H1 (cell line): ENCODE measurements around the gene ATPAF2. TPM values are rescaled to one million over a fixed set of nuclear protein-coding genes. Genes with fewer than 3 reads are reported as not detected.

ENCODE experiments used
- CTCF ChIA-PET: fragments of 300-600 bp; sonication (Branson Sonifier 250); formaldehyde crosslinking; loops from one replicate; lab custom pipeline; 2021; ENCODE audit not compliant: partially characterized antibody; lab: Charles Lee
- POLR2A ChIA-PET: fragments of 300-600 bp; sonication (Branson Sonifier 250); formaldehyde crosslinking; loops from one replicate; lab custom pipeline; 2021; ENCODE audit warnings: inconsistent platforms; ENCODE audit not compliant: partially characterized antibody; lab: Charles Lee
- DNase-seq, 2 experiments: peaks; one replicate each; pipeline versions ENCODE4 v3.0.0 to v3.0.0-alpha.2; 2010 to 2022; ENCODE audit warnings: low spot score in 2 of 2, low read depth in 1 of 2, mixed read lengths in 1 of 2
- FAIRE-seq: peaks from 2 replicates; lab custom pipeline; 2011; peaks lifted over from hg19 to GRCh38; lab: Jason Lieb, UNC
- H2AFZ ChIP-seq: 2 replicates; pipeline ENCODE4 v1.8.1; 2012; ENCODE audit warnings: low read length, inconsistent platforms
- H2AK5ac ChIP-seq: 2 replicates; pipeline ENCODE4 v1.6.1; 2013; ENCODE audit warnings: low read depth, low read length
- H2BK120ac ChIP-seq: replicated peaks from 2 replicates; pipeline ENCODE3; 2013; ENCODE audit warnings: low read depth, low read length, inconsistent platforms
- H2BK12ac ChIP-seq: 2 replicates; pipeline ENCODE4 v1.6.1; 2013; ENCODE audit warnings: low read depth, low read length
- H2BK15ac ChIP-seq: 2 replicates; pipeline ENCODE4 v1.6.1; 2013; ENCODE audit warnings: low read length
- H2BK20ac ChIP-seq: 2 replicates; pipeline ENCODE4 v1.6.1; 2013; ENCODE audit warnings: low read length
- H2BK5ac ChIP-seq: 2 replicates; pipeline ENCODE4 v1.6.1; 2013; ENCODE audit warnings: low read depth, low read length
- H3K14ac ChIP-seq: 2 replicates; pipeline ENCODE4 v1.6.1; 2013; ENCODE audit warnings: inconsistent platforms; ENCODE audit not compliant: insufficient read length
- H3K18ac ChIP-seq: 2 replicates; pipeline ENCODE4 v1.6.1; 2013; ENCODE audit warnings: low read length; ENCODE audit errors: extremely low read depth
- H3K23ac ChIP-seq: 2 replicates; pipeline ENCODE4 v1.6.1; 2013; ENCODE audit warnings: inconsistent platforms; ENCODE audit not compliant: insufficient read length
- H3K23me2 ChIP-seq: 2 replicates; pipeline ENCODE4 v1.6.1; 2013; ENCODE audit warnings: low read depth, low read length
- H3K27ac ChIP-seq: 2 replicates; pipeline ENCODE4 v1.6.1; 2011; ENCODE audit warnings: low read depth, low read length, inconsistent platforms
- H3K27me3 ChIP-seq, 4 experiments: replicated peaks in 1 of 4; 1 replicate in 1 of 4; 2 replicates in 3 of 4; pipeline versions ENCODE4 v1.6.1 to v1.8.1; 2011 to 2013; ENCODE audit warnings: low read length in 3 of 4, mild to moderate bottlenecking in 3 of 4, inconsistent platforms in 2 of 4, mixed read lengths in 2 of 4, moderate library complexity in 1 of 4; ENCODE audit not compliant: control insufficient read depth in 3 of 4, insufficient read depth in 3 of 4; ENCODE audit errors: extremely low read depth in 1 of 4
- H3K36me3 ChIP-seq, 4 experiments: 2 replicates each; pipeline versions ENCODE4 v1.6.1 to v1.8.1; 2011 to 2013; ENCODE audit warnings: mild to moderate bottlenecking in 4 of 4, low read length in 3 of 4, moderate library complexity in 2 of 4, control low read depth in 1 of 4, inconsistent platforms in 1 of 4; ENCODE audit not compliant: insufficient read depth in 4 of 4, control insufficient read depth in 2 of 4
- H3K4ac ChIP-seq: replicated peaks from 2 replicates; pipeline ENCODE3; 2013; ENCODE audit warnings: low read length, low read depth, mixed read lengths, inconsistent platforms; ENCODE audit not compliant: insufficient read length
- H3K4me1 ChIP-seq, 4 experiments: replicated peaks in 1 of 4; 1 replicate in 1 of 4; 2 replicates in 3 of 4; pipeline versions ENCODE4 v1.6.1 to v1.8.1; 2011 to 2013; ENCODE audit warnings: low read length in 3 of 4, inconsistent platforms in 2 of 4, mixed read lengths in 1 of 4; ENCODE audit not compliant: insufficient read depth in 4 of 4, control insufficient read depth in 3 of 4
- H3K4me2 ChIP-seq, 2 experiments: 2 replicates each; pipeline versions ENCODE4 v1.6.1 to v1.8.1; 2011 to 2013; ENCODE audit warnings: low read depth in 2 of 2, low read length in 2 of 2, control low read depth in 1 of 2, inconsistent platforms in 1 of 2, mild to moderate bottlenecking in 1 of 2; ENCODE audit not compliant: insufficient read depth in 1 of 2
- H3K4me3 ChIP-seq, 4 experiments: fragments of 200-600, 300-600 bp in 1 of 4; sonication (generic), shearing (Covaris generic), sonication (Bioruptor Twin) in 1 of 4; 2 replicates each; pipeline versions ENCODE4 v1.5.1 to v1.8.1; 2011 to 2016; ENCODE audit warnings: low read length in 4 of 4, low read depth in 3 of 4, control low read depth in 2 of 4, inconsistent platforms in 2 of 4, mild to moderate bottlenecking in 2 of 4, mixed read lengths in 1 of 4, moderate library complexity in 1 of 4; ENCODE audit not compliant: insufficient read depth in 2 of 4; ENCODE audit errors: extremely low read depth in 1 of 4
- H3K56ac ChIP-seq: replicated peaks from 2 replicates; pipeline ENCODE3; 2013; ENCODE audit warnings: low read depth, mild to moderate bottlenecking, mixed read lengths, low read length, inconsistent platforms; ENCODE audit not compliant: insufficient read length
- H3K79me1 ChIP-seq: 2 replicates; pipeline ENCODE4 v1.6.1; 2013; ENCODE audit warnings: low read depth, low read length, control low read depth
- H3K79me2 ChIP-seq, 2 experiments: 2 replicates each; pipeline versions ENCODE4 v1.6.1 to v1.8.1; 2012 to 2013; ENCODE audit warnings: low read length in 2 of 2, mild to moderate bottlenecking in 2 of 2, inconsistent platforms in 1 of 2; ENCODE audit not compliant: insufficient read depth in 2 of 2, control insufficient read depth in 1 of 2
- H3K9ac ChIP-seq, 4 experiments: replicated peaks in 1 of 4; 1 replicate in 1 of 4; 2 replicates in 3 of 4; pipeline versions ENCODE4 v1.6.1 to v1.8.1; 2011 to 2013; ENCODE audit warnings: low read depth in 3 of 4, low read length in 3 of 4, control low read depth in 2 of 4, mild to moderate bottlenecking in 2 of 4, moderate library complexity in 2 of 4, inconsistent platforms in 1 of 4; ENCODE audit errors: extremely low read depth in 1 of 4
- H3K9me3 ChIP-seq, 2 experiments: 2 replicates each; pipeline versions ENCODE4 v1.6.1 to v1.8.1; 2012 to 2013; ENCODE audit warnings: mild to moderate bottlenecking in 2 of 2, moderate library complexity in 2 of 2, control low read depth in 1 of 2, inconsistent platforms in 1 of 2, low read depth in 1 of 2, low read length in 1 of 2, mixed read lengths in 1 of 2; ENCODE audit not compliant: insufficient read depth in 2 of 2
- H4K20me1 ChIP-seq, 2 experiments: replicated peaks in 1 of 2; 2 replicates each; pipeline versions ENCODE3 to v1.8.1; 2011 to 2013; ENCODE audit warnings: inconsistent platforms in 2 of 2, low read length in 2 of 2, mild to moderate bottlenecking in 1 of 2; ENCODE audit not compliant: insufficient read depth in 2 of 2, control insufficient read depth in 1 of 2
- H4K5ac ChIP-seq: 2 replicates; pipeline ENCODE4 v1.6.1; 2013; ENCODE audit warnings: low read length, low read depth, mixed read lengths, inconsistent platforms; ENCODE audit not compliant: insufficient read length
- H4K8ac ChIP-seq: 2 replicates; pipeline ENCODE4 v1.8.0; 2013; ENCODE audit warnings: mild to moderate bottlenecking, moderate library complexity, low read length, inconsistent platforms; ENCODE audit not compliant: insufficient read depth; ENCODE audit errors: extremely low read depth
- H4K91ac ChIP-seq: replicated peaks from 2 replicates; pipeline ENCODE3; 2013; ENCODE audit warnings: low read length, mixed read lengths, inconsistent platforms; ENCODE audit not compliant: insufficient read length
- BRCA1 ChIP-seq: IDR thresholded peaks from 2 replicates; pipeline ENCODE4 v1.6.1; 2012; ENCODE audit warnings: low read depth, low read length, improper control_type of control experiment
- CEBPB ChIP-seq: IDR thresholded peaks from 2 replicates; pipeline ENCODE4 v1.6.1; 2012; ENCODE audit warnings: low read depth, low read length
- CHD1 ChIP-seq: IDR thresholded peaks from 2 replicates; pipeline ENCODE4 v1.6.1; 2012; ENCODE audit warnings: low read depth, low read length, improper control_type of control experiment
- GABPA ChIP-seq: IDR thresholded peaks from 2 replicates; pipeline ENCODE4 v1.6.1; 2011; ENCODE audit warnings: mild to moderate bottlenecking, low read length, moderate library complexity, borderline replicate concordance; ENCODE audit not compliant: insufficient read depth
- JUND ChIP-seq: IDR thresholded peaks from 2 replicates; pipeline ENCODE4 v1.6.1; 2011; ENCODE audit warnings: mild to moderate bottlenecking, improper control_type of control experiment, low read length
- KDM5A ChIP-seq: fragments of 200-600 bp; IDR thresholded peaks from 2 replicates; pipeline ENCODE4 v1.7.1; 2012; ENCODE audit warnings: mild to moderate bottlenecking, low read length, inconsistent platforms, mixed read lengths
- NRF1 ChIP-seq: IDR thresholded peaks from 2 replicates; pipeline ENCODE4 v1.6.1; 2011; ENCODE audit warnings: mild to moderate bottlenecking, low read depth, low read length, improper control_type of control experiment
- RNF2 ChIP-seq: fragments of 200-900, 300-1000 bp; sonication (generic); IDR thresholded peaks from 2 replicates; pipeline ENCODE4 v1.7.1; 2016; ENCODE audit warnings: borderline replicate concordance, low read depth, mild to moderate bottlenecking, antibody characterized with exemption, low read length; ENCODE audit not compliant: poor library complexity, severe bottlenecking; ENCODE audit errors: missing control alignments
- RXRA ChIP-seq: IDR thresholded peaks from 2 replicates; pipeline ENCODE4 v1.6.1; 2011; ENCODE audit warnings: low read depth, mild to moderate bottlenecking, low read length, moderate library complexity; ENCODE audit not compliant: insufficient read depth
- TCF12 ChIP-seq: IDR thresholded peaks from 2 replicates; pipeline ENCODE4 v1.6.1; 2011; ENCODE audit warnings: low read depth, mild to moderate bottlenecking, low read length
- WGBS, 2 experiments: shearing (Covaris generic) in 1 of 2; methylation state at CpG; one replicate each; pipeline versions ENCODE4 v1.1.6 to v1.1.7; 2013 to 2015; ENCODE audit warnings: low lambda C conversion rate in 2 of 2, mixed read lengths in 2 of 2, inconsistent platforms in 1 of 2, low coverage in 1 of 2, missing lambda C conversion rate in 1 of 2; ENCODE audit not compliant: insufficient replicate concordance in 2 of 2, insufficient coverage in 1 of 2, insufficient read length in 1 of 2; ENCODE audit errors: extremely low coverage in 1 of 2, missing lambda C conversion rate in 1 of 2; 5-methylcytosine and 5-hydroxymethylcytosine counted together
- polyA plus RNA-seq, 7 experiments: library from polyadenylated mRNA; depleted of rRNA in 3 of 7; stranded (reverse) in 5 of 7; unstranded in 2 of 7; fragments of >200 nt in 5 of 7; fragments of 200-250 nt in 2 of 7; gene quantifications; 1 replicate in 5 of 7; 2 replicates in 1 of 7; 4 replicates in 1 of 7; pipeline versions ENCODE4 v1.2.1 to v1.2.3, GENCODE V29; 2011 to 2013; ENCODE audit warnings: missing spikeins in 2 of 7, mixed read lengths in 2 of 7
- total RNA-seq: library from RNA; stranded (reverse); fragmentation: NEBNext Ultra II Directional; extraction: Animal tissue kit (Norgen Biotek cat#: 25700); gene quantifications from 2 replicates; pipeline ENCODE4 v1.2.1, GENCODE V29; 2021
- TF ChIP-seq, protein P1 (sequence below): IDR thresholded peaks from 2 replicates; pipeline ENCODE4 v1.6.1; 2011; ENCODE audit warnings: low read length, improper control_type of control experiment

The ATPAF2 gene
- total and polyA plus RNA-seq, 2 of the 8 experiments (the other 6 are each of a cell fraction or from before 2014, with no cell fraction given): 19.6 to 22.9 TPM

DNA sequence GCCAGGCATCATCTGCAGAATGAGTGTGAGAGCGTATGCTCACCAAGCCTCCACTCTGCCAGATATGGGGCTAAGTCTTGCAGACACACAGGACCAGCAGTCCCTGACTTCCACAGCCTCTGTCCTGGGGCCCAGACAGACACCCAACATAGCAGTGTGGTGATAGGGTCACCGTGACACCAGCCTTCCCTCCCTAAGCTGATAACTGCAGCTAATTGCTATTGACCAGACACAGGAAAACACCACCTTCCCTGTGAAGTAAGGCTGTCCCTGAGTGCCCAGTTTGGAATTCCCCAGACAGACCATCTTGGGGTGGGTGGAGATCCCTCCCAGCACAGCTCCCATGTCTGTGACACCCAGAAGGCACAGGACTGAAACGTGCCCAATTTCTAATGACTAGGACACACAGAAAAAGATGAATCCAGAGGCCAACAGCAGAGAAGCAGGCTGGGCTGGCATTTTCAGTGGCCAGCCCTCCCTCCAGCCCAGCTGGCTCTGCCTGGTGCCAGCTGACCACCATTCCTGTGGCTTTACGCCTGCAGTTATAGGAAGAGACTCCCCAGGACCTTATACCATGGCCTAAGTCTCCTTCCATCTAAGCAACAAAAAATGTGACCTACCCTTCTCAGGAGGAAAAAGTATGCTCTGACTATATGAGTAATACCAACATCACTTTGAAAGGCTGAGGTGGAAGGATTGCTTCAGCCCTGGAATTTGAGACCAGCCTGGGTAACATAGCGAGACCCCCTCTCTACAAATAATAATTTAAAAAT lies 30.3 kb downstream of the ATPAF2 start:
- Histone ChIP-seq H4K91ac (no peak overlapping the region), H3K27me3 (no peaks in the 10 kb centered on the region), H3K36me3 (no peaks in the 10 kb centered on the region; a peak in 1 of 8 replicates), H3K56ac (no peak overlapping the region), H3K23me2 (no peaks in the 10 kb centered on the region), H2BK120ac (no peak overlapping the region), H2BK12ac (no peak overlapping the region), H3K4ac (no peak overlapping the region), H4K20me1 (peaks cover 0 to 5% of the 10 kb centered on the region in 2 experiments), H3K4me2 (no peak overlapping the region), H3K4me1 (peaks cover 0 to 7% (median 0%) of the 10 kb centered on the region in 4 experiments; a peak in 1 of 7 replicates), H3K4me3 (no peak overlapping the region), H3K9me3 (no peaks in the 10 kb centered on the region), H2AFZ (no peak overlapping the region), H4K8ac (no peak overlapping the region), H2BK15ac (no peak overlapping the region), H3K27ac (no peak overlapping the region), H2BK5ac (no peak overlapping the region), H3K9ac (no peak overlapping the region), H3K79me1 (no peaks in the 10 kb centered on the region; the same call in 1 of the 2 replicates), H4K5ac (no peak overlapping the region), H3K14ac (no peak overlapping the region), H2AK5ac (no peak overlapping the region), H3K23ac (no peak overlapping the region), H3K79me2 (no peaks in the 10 kb centered on the region), H3K18ac (no peak overlapping the region), H2BK20ac (no peak overlapping the region)
- POLR2A ChIA-PET: interaction anchor here (0.9 to 3.3 kb wide), 2 partner anchors 8 to 19 kb away, joined by 3 to 16 read pairs; no protein-coding TSS in a partner anchor
- 90% methylated on average over 5 of the region's 5 CpGs; no CpG with 5 or more reads in 1 of the 2 experiments for WGBS, 2 experiments
- DNase-seq (no peak), FAIRE-seq (no peak)
- CTCF ChIA-PET: interaction anchor here (0.6 to 7.8 kb wide), 8 partner anchors 10 to 120 kb away, joined by 3 to 49 read pairs (median 4); no protein-coding TSS in a partner anchor
- TF ChIP-seq CHD1: no peak
- no peak for TF ChIP-seq CEBPB
- TF ChIP-seq BRCA1: no peak
- no peak for TF ChIP-seq RXRA
- TF ChIP-seq TCF12: no peak
- no peak for TF ChIP-seq NRF1
- TF ChIP-seq, protein P1, sequence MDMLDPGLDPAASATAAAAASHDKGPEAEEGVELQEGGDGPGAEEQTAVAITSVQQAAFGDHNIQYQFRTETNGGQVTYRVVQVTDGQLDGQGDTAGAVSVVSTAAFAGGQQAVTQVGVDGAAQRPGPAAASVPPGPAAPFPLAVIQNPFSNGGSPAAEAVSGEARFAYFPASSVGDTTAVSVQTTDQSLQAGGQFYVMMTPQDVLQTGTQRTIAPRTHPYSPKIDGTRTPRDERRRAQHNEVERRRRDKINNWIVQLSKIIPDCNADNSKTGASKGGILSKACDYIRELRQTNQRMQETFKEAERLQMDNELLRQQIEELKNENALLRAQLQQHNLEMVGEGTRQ: no peak
- no peak for TF ChIP-seq RNF2
- no peak for TF ChIP-seq GABPA
- TF ChIP-seq KDM5A: no peak
- TF ChIP-seq JUND: no peak
